GM12873 (cell line): ENCODE data around the gene GRIK4.

Source experiments
- TF ChIP-seq, protein P1 (sequence below): IDR thresholded peaks from 2 replicates; pipeline ENCODE4 v1.5.1; 2012; ENCODE audit warnings: low read depth, mild to moderate bottlenecking, moderate library complexity, low read length, control low read depth; ENCODE audit not compliant: insufficient read depth; ENCODE audit errors: missing control alignments

Gene GRIK4

DNA sequence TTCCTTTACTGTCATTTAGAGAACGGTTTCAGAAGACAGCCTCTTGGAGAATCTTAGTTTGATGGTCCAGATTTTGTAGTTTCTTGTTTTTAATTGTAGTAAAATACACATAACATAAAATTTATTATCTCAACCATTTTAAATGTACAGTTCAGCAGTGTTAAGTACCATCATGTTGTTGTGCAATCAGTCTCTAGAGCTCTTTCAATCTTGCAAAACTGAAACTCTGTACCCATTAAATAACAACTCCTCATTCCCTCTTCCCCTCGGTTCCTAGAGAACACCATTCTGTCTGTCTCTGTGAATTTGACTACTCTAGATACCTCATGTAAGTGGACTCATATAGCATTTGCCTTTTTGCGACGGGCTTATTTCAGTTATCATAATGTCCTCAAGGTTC is 69.8 kb downstream of the GRIK4 start:
- TF ChIP-seq, protein P1, sequence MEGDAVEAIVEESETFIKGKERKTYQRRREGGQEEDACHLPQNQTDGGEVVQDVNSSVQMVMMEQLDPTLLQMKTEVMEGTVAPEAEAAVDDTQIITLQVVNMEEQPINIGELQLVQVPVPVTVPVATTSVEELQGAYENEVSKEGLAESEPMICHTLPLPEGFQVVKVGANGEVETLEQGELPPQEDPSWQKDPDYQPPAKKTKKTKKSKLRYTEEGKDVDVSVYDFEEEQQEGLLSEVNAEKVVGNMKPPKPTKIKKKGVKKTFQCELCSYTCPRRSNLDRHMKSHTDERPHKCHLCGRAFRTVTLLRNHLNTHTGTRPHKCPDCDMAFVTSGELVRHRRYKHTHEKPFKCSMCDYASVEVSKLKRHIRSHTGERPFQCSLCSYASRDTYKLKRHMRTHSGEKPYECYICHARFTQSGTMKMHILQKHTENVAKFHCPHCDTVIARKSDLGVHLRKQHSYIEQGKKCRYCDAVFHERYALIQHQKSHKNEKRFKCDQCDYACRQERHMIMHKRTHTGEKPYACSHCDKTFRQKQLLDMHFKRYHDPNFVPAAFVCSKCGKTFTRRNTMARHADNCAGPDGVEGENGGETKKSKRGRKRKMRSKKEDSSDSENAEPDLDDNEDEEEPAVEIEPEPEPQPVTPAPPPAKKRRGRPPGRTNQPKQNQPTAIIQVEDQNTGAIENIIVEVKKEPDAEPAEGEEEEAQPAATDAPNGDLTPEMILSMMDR: no peak

DNA sequence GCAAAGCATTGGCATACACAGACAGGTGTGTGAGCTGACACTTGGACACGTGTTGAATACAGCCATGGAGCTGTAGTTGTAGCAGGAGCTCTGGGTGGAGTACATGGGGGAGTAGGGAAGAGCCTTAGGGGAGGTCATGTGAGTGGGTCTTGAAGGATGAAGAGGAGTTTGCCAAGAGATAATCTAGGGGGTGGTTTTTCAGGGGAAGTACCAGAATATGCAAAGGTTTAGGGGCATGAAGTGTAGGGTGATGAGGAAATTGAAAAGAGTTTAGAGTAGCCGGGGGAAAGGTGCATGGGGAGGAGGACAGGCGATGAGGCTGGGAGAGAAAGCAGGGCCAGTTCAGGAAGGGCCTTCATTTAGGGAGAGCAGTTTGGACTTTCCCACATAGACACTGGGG is 74.5 kb downstream of the GRIK4 start:
- TF ChIP-seq, protein P1: no peak

DNA sequence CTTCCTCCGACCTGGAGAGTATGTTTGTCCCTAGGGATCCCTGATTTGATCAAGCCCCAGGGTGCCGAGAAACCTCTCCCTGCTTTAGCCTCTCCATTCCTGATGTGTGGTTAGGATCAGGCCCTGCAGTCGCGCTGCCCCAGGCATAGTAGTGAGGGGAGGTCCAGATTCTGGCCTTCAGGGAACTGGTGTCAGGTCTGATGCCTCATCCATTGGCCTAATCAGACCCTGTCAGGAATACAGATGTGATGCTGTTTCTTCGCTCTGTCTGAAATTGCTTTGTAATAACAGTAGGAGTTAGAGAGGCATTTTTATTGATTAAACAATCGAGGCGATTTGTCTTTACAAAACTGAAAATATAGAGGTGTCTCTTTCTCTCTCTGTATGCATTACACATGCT is 75.2 kb downstream of the GRIK4 start:
- TF ChIP-seq, protein P1: no peak

DNA sequence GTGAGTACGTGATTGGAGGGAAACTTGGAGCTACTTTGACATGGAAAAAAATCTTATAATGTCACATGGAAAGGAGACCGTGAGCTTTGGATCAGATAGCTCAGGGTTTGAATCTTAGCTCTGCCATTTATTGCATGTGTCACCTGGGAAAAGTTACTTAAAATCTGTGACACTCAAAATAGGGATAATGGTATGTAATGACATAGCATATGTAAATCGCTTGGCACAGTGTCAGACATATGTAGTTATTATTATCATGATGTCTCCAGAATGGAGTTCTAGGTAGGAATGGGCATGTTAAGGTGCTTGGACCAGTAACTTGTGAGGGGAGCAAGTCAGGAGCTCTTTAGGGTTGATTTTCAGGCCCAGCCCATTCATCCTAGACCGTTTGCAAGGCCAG is 75.8 kb downstream of the GRIK4 start:
- TF ChIP-seq, protein P1: no peak

DNA sequence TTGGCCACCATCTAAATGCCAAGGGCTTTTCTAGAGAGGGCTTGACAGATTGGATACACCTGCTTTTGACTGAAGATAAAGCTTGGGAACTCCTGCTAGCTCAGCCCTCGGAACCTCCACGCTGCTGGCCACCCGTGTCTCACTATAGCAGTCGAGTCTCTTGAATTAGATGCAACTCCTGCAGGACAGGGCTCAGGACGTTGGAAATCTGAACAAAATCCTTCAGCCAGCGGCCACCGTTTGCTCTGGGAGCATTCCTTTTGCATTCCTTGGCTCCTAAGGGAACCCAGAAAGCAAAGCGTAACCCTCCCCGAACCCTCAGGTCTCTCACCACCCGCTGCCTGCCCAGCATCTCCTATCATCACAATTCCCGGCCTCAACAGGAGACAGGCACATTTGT is 77.8 kb downstream of the GRIK4 start:
- TF ChIP-seq, protein P1: no peak

DNA sequence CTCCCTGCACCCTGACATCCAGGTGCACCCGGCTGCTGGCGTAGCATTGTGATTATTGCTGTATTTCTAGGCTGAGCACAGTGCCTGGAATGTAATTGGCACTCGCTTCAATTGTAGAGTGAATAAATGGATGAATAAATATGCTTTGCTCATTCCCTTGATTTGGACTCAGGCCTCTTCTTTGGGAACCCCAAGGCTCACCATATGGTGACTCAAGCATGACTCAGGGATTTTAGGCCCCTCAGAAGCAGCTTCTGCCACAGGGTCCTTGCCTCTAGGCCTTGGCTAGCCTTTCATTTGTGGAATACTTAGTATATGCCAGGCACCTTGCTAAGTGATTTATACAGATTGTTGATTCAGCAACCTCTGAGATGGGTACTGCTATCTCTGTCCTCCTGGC is 78.9 kb downstream of the GRIK4 start:
- TF ChIP-seq, protein P1: no peak

DNA sequence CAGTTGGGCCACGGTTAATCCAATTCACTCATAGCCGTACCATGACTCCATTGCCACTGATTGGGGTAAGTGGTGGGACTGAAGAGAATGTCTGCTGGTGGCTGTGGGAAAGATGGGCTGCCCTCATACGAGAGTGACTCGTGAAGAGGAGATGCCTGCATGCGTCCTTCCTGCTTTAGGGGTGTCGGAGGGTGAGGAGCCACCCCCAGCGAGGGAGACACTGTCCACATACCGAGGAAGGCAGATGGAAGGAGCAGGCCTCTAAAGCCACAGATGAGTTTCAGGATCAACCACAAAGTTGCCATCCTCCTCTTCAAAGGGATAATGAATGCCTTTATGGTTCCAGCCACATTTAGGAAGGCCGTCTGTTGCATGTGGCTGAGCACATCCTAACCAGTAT is 83.2 kb downstream of the GRIK4 start:
- TF ChIP-seq, protein P1: no peak
